Measurements from ENCODE around the gene WAPL. TPM values are rescaled to one million over a fixed set of nuclear protein-coding genes. Genes with fewer than 3 reads are reported as not detected.
"Not testable (repeated sequence)": the region's sequence is repeated elsewhere in the genome, so short reads cannot be mapped to it uniquely, and the experiment has no call there.

WAPL gene
- polyA plus RNA-seq, 1 experiment, result 24.5 TPM

DNA sequence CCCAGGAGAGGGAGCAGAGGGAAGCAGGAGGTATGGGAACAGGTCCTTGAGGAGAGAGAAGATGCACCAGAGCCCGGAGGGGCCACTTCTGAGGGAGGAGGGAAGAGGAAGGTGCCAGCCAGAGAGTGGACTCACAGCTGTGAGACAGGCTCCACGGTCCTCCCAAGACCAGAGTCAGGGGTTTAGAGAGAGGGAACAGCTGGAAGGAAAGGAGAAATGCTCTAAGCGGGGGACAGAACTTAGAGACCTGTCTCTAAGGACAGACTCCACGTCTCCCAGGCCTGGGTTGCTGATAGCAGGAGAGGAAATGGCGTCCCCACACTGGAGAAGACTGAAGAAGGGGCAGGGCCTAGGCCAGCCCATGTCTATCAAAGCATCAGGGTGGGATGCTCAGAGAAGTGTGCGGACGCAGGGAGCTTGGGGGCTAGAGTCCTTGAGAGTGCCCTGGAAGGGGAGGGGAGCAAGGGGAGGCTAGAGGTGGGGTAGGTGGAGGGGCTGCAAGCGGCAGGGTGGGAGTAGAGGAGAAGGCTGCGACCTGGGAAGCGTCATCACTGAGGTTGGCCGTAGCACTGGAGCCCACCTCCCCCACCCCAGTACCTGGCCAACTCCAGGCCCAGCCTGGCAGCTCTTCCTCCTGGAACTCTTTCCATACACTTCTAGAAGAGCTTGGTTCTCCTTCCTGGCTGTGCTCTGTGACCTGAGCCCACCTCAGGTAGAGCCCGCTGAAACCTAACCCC lies 129.4 kb downstream of the WAPL start:
- no peaks in the 10 kb centered on the region; the same call in 1 of the 2 replicates for H3K9me3 ChIP-seq (ENCODE audit: control insufficient read depth, insufficient read depth, low read length)
- H3K27ac ChIP-seq (ENCODE audit: low read depth, low read length), result no peak overlapping the region
- H3K27me3 ChIP-seq (ENCODE audit: control insufficient read depth, insufficient read depth, low read length), result peaks cover 39% of the 10 kb centered on the region
- ChIA-PET POLR2A (no interaction called here), CTCF (interaction anchor here (0.6 to 1.8 kb wide), 2 partner anchors 8 to 14 kb away, joined by 3 to 8 read pairs; no protein-coding TSS in a partner anchor)
- DNase-seq (ENCODE audit: low read depth, low spot score), result no peak
- no peak overlapping the region for H3K4me3 ChIP-seq (ENCODE audit: low read depth, low read length)
- TF ChIP-seq, protein P1, sequence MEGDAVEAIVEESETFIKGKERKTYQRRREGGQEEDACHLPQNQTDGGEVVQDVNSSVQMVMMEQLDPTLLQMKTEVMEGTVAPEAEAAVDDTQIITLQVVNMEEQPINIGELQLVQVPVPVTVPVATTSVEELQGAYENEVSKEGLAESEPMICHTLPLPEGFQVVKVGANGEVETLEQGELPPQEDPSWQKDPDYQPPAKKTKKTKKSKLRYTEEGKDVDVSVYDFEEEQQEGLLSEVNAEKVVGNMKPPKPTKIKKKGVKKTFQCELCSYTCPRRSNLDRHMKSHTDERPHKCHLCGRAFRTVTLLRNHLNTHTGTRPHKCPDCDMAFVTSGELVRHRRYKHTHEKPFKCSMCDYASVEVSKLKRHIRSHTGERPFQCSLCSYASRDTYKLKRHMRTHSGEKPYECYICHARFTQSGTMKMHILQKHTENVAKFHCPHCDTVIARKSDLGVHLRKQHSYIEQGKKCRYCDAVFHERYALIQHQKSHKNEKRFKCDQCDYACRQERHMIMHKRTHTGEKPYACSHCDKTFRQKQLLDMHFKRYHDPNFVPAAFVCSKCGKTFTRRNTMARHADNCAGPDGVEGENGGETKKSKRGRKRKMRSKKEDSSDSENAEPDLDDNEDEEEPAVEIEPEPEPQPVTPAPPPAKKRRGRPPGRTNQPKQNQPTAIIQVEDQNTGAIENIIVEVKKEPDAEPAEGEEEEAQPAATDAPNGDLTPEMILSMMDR (IDR thresholded peaks at IDR 0.05; ENCODE audit: low read depth, low read length), result no peak

DNA sequence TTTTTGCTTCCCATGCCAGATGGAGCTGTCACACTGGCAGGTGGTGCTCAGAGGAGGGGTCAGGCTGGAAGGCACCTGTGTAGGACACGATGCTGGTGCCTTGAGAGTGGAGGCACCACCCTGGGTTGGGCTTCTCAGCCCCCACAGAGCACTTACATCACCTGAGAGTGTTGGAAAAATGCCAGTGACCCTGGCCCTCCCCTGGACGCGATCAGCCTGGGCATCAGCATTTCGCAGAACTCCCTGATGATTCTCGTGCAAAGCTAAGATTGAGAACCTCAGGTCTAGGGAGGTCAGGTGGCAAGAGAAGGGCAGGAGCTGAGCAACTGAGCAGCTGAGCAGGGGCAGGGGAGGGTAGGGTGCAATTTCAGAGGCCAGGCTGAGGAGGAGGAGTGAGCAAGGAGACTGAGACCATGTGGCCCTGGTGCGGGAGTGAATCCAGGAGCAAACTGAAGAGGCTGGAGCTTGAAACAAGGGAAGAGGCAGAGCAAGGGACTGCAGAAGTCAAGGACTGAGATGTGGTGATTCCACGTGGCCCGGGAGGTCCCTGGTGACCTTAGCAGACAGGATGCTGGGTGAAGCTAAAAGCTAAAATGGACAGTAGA lies 130.3 kb downstream of the WAPL start:
- Histone ChIP-seq H3K9me3 (ENCODE audit: control insufficient read depth, insufficient read depth, low read length) (no peaks in the 10 kb centered on the region; the same call in 1 of the 2 replicates), H3K27me3 (ENCODE audit: control insufficient read depth, insufficient read depth, low read length) (peaks cover 42% of the 10 kb centered on the region), H3K4me3 (ENCODE audit: low read depth, low read length) (no peak overlapping the region), H3K27ac (ENCODE audit: low read depth, low read length) (no peak overlapping the region)
- ChIA-PET POLR2A (no interaction called here), CTCF (interaction anchor here (1.8 kb wide), 1 partner anchor 9 kb away, joined by 8 read pairs; no protein-coding TSS in a partner anchor)
- DNase-seq (ENCODE audit: low read depth, low spot score), result no peak
- TF ChIP-seq, protein P1 (IDR thresholded peaks at IDR 0.05; ENCODE audit: low read depth, low read length), result no peak

DNA sequence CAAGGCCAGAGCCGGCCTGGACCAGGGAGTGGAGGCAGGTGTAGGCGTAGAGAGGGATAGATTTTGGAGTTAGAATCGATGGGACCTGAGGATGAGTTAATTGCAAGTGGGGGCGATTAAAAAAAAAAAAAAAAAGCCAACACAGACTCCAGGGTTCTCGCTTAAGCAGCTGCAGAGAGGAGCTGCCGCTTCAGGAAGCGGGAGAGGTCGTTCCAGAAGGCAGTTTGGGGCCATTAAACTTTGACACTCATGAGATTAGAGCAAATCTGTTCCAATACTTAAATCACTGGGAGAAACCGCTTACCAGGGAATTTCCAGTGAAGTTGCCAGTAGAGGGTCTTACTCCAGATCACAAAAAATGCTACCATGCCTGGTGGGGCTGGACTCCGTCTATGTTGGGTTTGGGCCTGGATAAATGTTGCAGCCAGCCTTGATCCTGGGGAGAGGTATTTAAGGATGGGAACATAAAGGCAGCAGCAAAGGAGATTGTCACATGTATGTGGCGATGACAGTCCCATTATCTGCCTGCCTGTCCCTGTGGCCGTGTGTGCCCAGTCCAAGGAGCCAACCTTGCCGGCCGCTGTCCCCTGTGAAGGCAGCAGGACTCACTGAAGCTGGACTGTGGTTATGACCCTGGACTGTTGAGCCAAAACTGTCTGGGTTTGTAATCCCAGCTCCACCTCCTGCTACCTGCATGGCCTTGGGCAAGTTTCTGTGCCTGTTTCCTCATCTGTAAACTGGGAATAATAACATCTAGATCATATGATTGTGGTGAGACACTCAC lies 131.1 kb downstream of the WAPL start:
- Histone ChIP-seq H3K9me3 (ENCODE audit: control insufficient read depth, insufficient read depth, low read length) (no peaks in the 10 kb centered on the region; the same call in 1 of the 2 replicates), H3K27me3 (ENCODE audit: control insufficient read depth, insufficient read depth, low read length) (peaks cover 45% of the 10 kb centered on the region), H3K27ac (ENCODE audit: low read depth, low read length) (no peak overlapping the region), H3K4me3 (ENCODE audit: low read depth, low read length) (no peak overlapping the region)
- DNase-seq (ENCODE audit: low read depth, low spot score), result no peak
- POLR2A ChIA-PET, result no interaction called here
- CTCF ChIA-PET, result interaction anchor here (1.8 kb wide), 1 partner anchor 9 kb away, joined by 8 read pairs; no protein-coding TSS in a partner anchor
- TF ChIP-seq, protein P1 (IDR thresholded peaks at IDR 0.05; ENCODE audit: low read depth, low read length), result no peak

DNA sequence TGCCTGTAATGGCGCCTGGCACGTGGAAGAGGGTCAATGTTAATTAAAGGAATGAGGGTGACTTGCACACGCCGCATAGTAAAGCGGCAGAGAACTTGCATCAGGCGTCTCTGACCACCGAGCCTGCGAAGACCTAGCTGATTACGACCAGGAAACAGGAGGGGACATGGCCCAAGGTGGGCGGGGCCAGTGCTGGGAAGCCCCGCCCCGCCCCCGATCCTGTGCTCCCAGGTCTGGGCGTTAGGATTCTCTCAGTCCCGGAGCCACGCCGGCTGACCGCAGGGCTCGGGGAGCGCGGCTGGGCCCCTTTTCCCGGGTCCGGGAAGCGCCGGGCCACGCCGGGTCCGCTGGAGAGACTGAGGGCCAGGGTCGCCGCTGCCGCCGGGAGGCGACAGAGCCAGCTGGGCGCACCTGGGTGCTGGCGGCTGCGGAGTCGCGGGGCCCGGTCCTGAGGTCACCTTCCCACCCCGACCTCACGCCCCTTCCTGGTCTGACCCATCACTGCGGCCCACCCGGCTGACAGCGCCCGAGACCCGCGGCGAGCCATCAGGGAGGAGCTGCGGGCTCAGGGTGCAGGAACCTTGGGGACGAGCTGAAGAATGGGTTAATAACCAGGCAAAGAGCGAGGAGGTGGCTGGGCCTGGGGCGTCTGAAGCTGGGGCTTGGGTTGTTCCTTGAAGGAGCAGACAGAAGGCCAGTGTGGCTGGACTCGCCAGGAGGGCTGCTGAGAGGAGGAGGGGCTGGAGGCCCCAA lies 132.0 kb downstream of the WAPL start:
- CTCF ChIA-PET, result no interaction called here
- H3K4me3 ChIP-seq (ENCODE audit: low read depth, low read length), result peak overlapping the region; percentile 39
- DNase-seq (ENCODE audit: low read depth, low spot score), result no peak

DNA sequence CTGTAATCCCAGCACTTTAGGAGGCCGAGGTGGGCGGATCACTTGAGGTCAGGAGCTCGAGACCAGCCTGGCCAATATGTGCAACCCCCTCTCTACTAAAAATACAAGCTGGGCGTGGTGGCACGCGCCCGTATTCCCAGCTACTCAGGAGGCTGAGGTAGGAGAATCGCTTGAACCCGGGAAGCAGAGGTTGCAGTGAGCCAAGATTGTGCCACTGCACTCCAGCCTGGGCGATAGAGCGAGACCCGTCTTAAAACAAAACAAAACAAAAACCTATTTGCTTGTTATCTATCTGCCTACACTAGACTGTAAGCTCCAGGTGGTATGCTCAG lies 132.5 kb downstream of the WAPL start:
- CTCF ChIA-PET; H3K27ac ChIP-seq (ENCODE audit: low read depth, low read length); POLR2A ChIA-PET; H3K9me3 ChIP-seq (ENCODE audit: control insufficient read depth, insufficient read depth, low read length); DNase-seq (ENCODE audit: low read depth, low spot score): not testable (repeated sequence)
- H3K27me3 ChIP-seq (ENCODE audit: control insufficient read depth, insufficient read depth, low read length), result peaks cover 46% of the 10 kb centered on the region
- H3K4me3 ChIP-seq (ENCODE audit: low read depth, low read length), result peak overlapping the region; percentile 39

More for the DNA sequence above, 132.0 kb downstream of the WAPL start:
- Histone ChIP-seq H3K9me3 (ENCODE audit: control insufficient read depth, insufficient read depth, low read length) (no peaks in the 10 kb centered on the region; the same call in 1 of the 2 replicates), H3K27ac (ENCODE audit: low read depth, low read length) (no peak overlapping the region), H3K27me3 (ENCODE audit: control insufficient read depth, insufficient read depth, low read length) (peaks cover 46% of the 10 kb centered on the region)
- POLR2A ChIA-PET, result no interaction called here
- TF ChIP-seq, protein P1 (IDR thresholded peaks at IDR 0.05; ENCODE audit: low read depth, low read length), result no peak

Measured in AG04450 (cell line).